Cerebellar cortex (tissue), 1 donor: Measurements from ENCODE around the gene BOLA3.
A peak's percentile ranks its signal among the peaks of the same experiment; 100 is the strongest.
"Not testable (repeated sequence)": the region's sequence is repeated elsewhere in the genome, so short reads cannot be mapped to it uniquely, and the experiment has no call there.

Experiments
- DNase-seq: peaks from one replicate; pipeline ENCODE4 v3.0.0-alpha.2; 2015; ENCODE audit warnings: low spot score

Gene BOLA3

GRCh38 chr2:74148457-74149246 lies 940 bp upstream of the BOLA3 start:
- peak; percentile 57 for DNase-seq

- DNase-seq = peak; percentile 15
Observed at GRCh38 chr2:74146929-74147726, 584 bp downstream of the BOLA3 start.

- DNase-seq = peak; percentile 51
Observed at GRCh38 chr2:74142340-74142739, 5.4 kb downstream of the BOLA3 start.

GRCh38 chr2:74138600-74139323 lies 8.9 kb downstream of the BOLA3 start:
- no peak for DNase-seq

GRCh38 chr2:74137651-74138599 lies 9.8 kb downstream of the BOLA3 start:
- DNase-seq = no peak

- DNase-seq = no peak
Observed at GRCh38 chr2:74131901-74132300, 15.8 kb downstream of the BOLA3 start.

GRCh38 chr2:74130211-74130995 lies 17.3 kb downstream of the BOLA3 start:
- peak; percentile 28 for DNase-seq

- DNase-seq = no peak
Observed at GRCh38 chr2:74128206-74128605, 19.5 kb downstream of the BOLA3 start.

GRCh38 chr2:74123955-74124354 lies 23.8 kb downstream of the BOLA3 start:
- DNase-seq = not testable (repeated sequence)

GRCh38 chr2:74121846-74122245 lies 25.9 kb downstream of the BOLA3 start:
- not testable (repeated sequence) for DNase-seq

- DNase-seq = peak; percentile 70
Observed at GRCh38 chr2:74119912-74120825, 27.5 kb downstream of the BOLA3 start.

GRCh38 chr2:74119339-74119738 lies 28.4 kb downstream of the BOLA3 start:
- no peak for DNase-seq

- no peak for DNase-seq
Observed at GRCh38 chr2:74111380-74111779, 36.3 kb downstream of the BOLA3 start.

GRCh38 chr2:74110537-74110936 lies 37.2 kb downstream of the BOLA3 start:
- DNase-seq = no peak

GRCh38 chr2:74109551-74109950 lies 38.2 kb downstream of the BOLA3 start:
- DNase-seq = peak; percentile 97

GRCh38 chr2:74107071-74107470 lies 40.6 kb downstream of the BOLA3 start:
- DNase-seq = no peak

- no peak for DNase-seq
Observed at GRCh38 chr2:74105413-74105812, 42.3 kb downstream of the BOLA3 start.

- DNase-seq = no peak
Observed at GRCh38 chr2:74104839-74105238, 42.9 kb downstream of the BOLA3 start.

GRCh38 chr2:74103763-74104162 lies 43.9 kb downstream of the BOLA3 start:
- no peak for DNase-seq
